GM19397 (cell line): ENCODE measurements around the gene PAEP.

ENCODE experiments used
- ATAC-seq: cut with Tn5 transposase; IDR thresholded peaks from one replicate; pipeline ENCODE4 v1.9.1; 2021; ENCODE audit warnings: mild to moderate bottlenecking, moderate library complexity; ENCODE audit not compliant: unreplicated experiment

PAEP gene

DNA sequence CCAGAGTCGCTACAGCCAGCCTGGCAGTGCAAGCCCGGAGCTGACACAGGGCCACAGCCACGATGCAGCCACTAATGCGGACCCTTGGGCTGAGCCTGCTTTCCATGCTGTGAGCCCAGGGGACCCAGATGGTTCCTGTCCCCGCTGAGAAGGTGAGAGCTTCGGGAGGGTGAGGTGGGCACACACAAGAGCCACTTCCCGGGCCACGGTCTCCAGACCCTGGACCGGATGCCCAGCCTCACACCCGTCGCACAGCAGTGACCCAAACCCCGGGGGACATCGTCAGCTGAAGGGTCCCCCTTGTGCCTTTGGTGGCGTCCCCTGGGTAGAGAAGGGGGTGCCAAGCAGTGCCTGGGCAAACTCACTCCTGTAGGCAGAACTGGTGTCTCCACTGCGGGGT, 13.4 kb downstream of the PAEP start:
- ATAC-seq: no peak

DNA sequence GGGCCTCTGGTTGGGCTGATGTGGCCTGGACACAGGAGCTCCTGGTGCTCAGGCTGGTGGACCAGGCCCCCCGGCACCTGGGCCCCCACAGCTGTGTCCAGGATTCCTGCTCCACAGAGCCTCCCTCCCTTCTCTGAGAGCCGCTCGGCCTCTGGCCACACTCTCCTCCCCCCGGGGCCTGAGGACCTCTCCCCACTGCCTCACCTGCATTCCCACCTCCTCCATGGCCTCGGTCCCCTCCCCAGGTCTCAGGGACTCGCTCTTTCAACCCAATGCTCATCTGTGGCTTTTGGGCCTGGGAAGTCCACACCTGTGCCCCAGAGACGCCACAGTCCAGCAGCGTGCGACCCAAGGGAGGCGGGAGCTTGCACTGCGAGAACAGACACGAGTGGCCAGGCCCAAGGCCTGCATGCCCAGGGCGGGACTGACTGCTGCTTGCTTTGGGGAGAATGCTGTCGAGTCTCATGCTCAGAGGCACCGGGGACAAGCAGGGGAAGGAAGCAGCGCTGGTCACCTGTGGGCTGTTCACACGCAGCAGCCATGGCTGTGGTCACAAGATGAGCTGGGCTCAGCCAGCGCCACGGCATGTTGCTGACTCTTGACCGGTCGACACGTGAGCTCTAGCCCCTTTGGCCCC, 14.6 kb downstream of the PAEP start:
- ATAC-seq: no peak

DNA sequence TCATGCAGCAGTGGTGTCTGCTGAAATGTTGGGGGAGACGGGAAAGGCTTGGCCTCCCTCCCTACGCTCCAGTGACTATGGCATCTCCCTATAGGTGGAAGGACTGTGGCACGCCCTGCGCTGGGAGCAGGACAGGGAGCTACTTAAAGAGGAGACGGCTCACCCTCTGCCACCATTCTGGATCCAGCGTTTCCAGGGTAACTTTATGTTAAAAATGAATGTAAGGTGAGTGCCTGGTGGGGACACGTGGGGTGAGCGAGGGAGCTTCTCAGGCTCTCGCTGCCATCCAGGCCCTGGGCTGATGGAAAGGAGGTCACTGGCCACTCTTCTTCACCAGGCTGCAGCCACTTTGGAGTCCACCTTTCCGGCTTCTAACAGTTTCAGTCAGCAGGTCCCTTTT, 15.7 kb downstream of the PAEP start:
- ATAC-seq: no peak

DNA sequence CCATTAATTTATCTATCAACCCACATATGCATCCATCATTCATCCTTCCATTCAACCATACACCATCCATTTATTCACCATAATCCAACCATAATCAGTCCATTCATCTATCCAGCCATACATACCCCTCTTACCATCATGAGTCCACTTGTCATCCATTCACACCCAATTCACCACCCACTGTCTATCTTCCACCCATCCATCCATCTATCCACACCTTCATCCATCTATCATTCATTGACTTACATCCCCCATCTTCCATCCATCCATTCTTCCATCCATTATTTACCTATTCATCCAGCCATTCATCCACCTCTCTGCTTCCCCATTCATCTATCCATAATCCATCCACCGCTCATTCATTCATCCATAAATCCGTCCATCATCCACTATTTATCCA, 17.8 kb downstream of the PAEP start:
- no peak for ATAC-seq

DNA sequence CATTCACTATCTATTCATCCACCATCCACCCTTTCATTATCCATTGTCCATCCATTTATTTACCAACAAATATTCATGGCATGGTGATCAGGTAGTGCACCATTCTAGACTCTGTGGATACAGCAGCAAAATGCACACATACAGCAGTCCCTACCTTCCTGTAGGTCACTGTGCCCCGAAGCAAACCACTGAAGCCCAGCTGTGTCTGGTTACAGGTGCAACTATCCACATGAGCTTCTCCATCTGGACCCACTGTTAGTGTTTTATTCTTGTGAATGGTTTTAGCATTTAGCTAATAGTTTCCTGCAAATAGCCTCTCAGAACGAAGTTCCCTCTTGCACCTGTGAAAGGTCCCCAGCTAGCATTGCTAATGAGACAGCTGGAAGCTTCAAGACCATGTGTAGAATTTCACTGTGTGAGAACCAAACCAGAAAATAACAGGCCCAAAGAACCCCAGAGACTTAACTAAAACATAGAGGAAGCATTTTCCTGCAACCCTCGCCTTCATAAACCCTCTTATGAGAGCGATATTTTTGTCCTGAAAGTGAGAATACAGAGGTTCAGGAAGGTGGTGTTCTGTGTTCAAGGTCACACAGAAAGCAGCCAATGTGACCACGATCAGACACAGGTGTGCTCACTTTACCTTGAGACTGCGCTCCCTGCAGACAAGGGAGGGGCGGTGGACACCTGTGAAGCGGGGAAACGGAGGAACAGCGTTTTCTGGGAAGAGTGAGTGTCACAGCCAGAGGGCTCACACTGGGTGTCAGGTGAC, 18.5 kb downstream of the PAEP start:
- ATAC-seq: no peak

DNA sequence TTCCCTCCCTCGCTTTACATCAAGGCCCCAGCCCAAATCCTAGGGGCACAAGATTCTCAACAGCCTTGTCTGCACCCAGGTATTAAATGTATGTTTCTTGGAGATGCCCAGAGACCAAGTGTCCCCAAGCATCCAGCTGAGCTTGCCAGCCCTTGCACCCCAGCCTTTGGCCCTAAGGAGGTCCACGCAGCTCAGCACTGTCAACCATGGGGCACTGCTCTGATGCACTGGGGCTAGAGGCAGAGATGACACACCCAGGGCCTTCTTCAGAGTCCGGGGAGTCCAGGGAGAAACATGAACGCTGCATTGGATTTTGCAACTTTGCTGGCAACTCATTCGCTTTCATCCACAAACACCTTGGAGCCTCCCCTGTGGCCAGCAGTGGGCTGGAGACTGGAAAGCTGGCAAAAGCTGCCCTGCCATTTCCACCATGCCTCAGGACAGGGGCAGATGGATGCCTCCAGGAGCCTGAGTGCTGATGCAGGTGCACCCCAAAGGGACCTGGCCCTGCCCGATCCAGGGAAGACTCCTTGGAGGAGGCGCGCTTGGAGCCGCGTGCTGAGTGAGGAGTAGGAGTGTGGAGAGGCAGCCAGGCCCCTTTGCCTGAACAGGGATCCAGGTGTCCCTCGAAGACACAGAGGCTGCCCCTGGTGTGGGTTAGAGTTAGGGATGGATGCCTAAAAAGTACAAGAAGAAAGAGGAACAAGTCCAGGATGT, 19.3 kb downstream of the PAEP start:
- no peak for ATAC-seq

DNA sequence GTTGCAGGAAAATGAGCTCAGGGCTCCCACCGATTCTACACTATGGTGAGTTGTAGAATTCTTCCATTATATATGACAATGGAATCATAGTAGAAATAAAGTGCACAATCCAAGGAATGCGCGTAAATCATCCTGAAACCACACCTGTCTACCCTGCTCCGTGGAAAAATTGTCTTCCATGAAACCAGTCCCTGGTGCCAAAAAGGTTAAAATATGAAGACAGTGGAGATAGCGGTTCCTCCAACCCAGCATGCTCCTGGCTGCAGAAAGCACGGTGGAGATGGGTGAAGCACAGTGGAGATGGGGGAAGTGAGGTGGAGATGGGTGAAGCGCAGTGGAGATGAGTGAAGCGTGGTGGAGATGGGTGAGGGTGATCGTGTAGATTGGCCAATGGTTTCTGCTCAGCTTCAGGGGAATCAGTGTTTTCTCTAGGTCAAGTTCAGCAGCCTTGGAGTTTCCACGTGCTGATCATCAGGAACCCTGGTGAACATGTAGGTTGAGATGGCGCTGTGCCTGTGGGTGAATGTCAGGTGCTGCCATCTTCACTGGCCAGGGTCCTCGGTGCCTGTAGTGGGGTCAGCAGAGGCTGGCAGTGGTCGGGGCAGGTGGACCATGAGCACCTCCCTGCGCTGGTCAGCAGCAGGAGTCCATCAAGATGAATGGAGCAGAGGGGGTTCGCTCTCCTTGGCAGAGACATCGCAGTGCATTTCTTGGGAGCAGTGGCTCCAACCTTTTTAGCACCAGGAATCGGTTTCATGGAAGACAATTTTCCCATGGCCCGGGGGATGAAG, 20.3 kb downstream of the PAEP start:
- no peak for ATAC-seq

DNA sequence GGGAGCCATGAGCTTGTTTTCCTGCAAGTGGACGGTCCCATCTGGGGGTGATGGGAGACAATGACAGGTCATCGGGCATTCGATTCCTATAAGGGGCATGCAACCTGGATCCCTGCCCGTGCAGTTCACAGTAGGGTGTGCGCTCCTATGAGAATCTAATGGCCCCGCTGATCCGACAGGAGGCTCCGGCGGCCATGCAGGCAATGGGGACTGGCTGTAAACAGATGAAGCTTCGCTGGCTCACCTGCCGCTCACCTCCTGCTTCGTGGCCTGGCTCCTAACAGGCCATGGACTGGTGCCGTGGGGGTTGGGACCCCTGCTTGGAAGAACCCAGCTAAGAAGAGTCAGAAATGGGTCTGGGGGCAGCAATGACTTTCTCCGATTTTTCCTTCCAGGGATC, 21.0 kb downstream of the PAEP start:
- ATAC-seq: no peak

DNA sequence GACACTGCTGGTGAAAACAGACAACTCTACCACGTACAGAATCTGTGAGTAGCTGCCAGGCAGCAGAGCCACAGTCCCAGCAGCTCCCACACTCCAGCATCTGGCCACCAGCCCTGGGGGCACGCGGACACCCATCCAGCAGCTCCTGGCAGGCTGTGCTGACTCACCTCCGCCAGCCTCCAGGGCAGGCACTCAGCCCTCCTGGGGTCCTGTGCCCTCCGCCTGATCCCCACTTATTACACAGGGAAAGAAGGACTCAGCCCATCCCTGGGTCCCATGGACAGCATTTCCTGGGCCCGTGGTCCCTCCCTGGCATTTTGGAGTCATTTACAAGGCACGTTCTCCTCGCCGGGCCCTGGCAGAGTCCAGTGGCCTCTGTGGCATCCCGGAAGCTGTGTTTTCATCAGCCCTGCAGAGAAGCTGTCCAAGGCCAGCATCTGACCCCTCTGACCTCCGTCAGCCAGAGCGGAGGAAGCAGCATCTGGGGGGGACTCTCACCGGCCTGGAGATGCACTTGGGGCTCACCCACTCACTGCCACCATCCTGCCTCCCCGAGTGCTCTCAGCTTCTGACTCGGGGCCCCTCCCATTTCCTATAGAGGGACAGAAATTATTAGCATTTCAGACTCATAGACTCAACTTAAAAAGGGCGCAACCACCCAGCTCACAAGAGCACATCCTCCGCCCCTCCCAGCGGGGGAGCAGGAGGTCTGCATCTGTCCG, 21.6 kb downstream of the PAEP start:
- ATAC-seq: no peak

DNA sequence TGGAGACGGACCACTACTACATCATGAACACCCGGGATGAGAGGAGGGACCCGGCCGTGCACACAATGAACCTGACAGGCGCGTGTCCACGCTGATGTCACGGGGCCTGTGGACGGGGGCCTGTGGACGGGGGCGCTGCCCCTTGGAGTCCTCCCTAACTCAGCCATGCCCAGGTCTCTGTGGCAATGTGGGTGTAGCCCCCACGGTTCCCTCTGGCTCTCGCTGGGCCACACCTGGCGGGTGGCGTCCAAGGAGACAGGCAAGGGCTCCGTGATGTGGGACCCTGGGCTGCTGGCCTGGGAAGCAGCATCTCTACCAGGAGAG, 22.1 kb downstream of the PAEP start:
- no peak for ATAC-seq

DNA sequence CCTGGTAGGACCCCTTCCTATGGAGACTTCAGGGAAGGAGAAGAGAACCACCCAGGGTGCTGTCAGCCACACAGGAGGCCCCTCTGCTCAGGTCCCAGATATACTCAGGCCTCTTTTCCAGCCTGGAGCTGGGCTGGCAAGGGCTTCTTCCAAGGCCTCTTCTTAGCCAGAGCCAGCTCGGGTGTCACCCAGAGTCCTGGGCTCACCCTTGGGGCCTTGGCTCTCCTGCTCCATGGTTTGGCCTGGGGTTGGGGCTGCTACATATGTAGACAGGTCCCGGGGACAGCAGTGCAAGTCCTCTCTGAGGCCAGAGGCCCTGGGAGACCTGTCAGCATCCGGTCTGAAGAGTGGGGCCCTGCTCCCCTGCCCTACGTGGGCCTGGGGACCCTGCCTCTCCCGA, 22.8 kb downstream of the PAEP start:
- no peak for ATAC-seq

DNA sequence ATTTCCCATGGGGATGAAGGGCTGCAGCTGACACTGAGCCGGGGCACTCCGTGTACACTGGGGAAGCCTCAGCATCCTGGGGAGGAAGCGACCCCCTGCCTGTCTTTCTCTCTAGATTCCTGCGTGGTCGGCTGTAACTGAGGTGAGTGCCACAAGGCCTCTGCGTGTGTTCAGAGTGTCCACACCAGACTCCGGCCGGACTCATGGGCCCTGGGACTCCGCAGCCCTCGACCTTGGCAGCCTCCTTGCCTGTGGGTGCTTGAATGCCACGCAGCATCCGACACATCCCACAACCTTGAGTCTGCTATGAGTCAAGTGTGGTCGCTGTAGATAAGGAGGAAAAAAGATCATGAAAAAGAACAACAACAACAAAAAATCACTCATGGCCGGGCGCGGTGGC, 23.4 kb downstream of the PAEP start:
- ATAC-seq: no peak

DNA sequence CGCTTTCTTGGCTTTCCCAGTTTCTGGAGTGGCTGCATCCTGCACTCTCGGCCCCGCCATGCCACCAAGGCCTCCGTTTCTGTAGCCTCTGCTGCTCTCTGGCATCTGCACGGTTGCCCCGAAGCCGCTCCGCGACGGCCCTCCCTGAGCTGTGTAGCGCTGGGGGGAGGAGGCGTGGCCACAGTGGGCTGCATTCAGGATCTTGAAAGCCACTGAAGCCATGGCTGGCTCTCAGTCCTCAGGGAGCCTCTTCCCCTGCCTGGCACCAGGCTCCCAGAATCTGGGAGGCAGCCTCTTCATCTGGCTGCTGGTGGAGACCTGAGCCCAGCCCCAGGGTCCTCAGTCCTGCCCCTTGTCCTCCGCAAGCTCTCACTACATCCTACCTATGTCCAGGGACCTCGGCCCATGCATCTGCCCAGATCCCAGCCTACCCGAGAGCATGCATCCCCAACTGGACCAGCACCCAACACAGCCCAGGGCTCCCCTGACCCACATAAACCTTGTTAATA, 25.1 kb downstream of the PAEP start:
- ATAC-seq: no peak

DNA sequence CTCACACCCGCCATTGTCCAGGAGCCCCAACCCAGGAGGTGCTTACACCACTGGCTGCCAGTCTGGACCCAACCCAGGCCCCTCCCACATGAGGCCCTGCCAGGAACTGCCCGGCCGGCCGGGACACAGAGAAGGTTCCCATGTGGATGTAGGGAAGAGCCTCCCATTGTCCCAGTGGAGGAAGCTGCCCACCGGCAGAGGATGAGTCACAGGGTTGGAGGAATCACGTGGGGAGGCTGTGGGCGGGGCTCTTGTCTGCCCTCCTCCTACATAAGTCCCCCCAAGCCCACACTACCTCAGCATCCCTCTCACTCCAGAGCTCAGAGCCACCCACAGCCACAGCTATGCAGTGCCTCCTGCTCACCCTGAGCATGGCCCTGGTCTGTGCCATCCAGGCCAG, 26.1 kb downstream of the PAEP start:
- ATAC-seq: no peak

DNA sequence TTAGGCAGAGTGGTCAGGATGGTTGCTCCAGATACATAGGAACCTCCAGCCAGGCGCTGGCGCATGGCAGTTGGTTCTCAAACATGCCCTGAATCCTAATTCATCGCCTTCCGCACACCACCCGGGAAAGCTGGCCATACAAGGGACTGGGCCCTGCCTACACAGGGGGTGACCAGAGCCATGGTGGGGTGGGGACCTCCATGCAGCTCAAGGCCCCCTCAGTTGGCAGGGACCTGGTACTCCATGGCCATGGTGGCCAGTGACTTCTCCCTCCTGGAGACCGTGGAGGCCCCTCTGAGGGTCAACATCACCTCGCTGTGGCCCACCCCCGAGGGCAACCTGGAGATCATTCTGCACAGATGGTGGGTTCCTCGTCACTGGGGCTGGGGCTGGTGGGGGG, 26.8 kb downstream of the PAEP start:
- no peak for ATAC-seq

DNA sequence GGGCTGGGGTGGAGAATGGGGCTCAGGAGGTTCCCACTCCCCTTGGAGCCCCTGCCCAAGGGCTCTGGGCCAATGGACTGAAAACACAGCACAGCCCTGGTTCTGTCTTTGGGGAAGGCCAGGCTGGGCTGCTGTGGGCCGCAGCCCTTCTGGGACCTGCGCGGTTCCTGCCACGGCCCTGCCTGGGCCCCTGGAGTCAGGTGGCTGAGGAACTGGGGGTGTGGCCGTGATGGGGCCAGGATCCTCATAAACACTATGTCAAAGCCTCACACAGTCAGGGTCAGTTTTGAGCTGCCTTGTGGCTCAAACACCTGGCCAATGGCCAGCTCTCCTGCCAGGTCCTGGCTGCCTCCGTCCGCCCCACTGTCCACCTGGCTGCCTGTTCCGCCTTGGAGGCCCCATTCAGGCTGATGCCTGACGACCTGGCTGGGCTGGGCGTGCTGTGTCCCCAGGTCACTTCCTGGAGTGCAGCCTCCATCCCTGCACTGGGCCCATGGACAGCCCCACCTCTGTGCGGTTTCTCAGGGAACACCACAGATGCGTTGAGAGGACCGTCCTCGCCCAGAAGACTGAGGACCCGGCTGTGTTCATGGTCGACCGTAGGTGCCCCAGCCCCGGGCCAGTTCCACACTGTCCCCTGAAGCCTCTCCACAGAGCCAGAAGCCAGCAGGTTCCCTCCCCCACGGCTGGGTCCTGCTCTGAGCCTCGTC, 27.5 kb downstream of the PAEP start:
- no peak for ATAC-seq

DNA sequence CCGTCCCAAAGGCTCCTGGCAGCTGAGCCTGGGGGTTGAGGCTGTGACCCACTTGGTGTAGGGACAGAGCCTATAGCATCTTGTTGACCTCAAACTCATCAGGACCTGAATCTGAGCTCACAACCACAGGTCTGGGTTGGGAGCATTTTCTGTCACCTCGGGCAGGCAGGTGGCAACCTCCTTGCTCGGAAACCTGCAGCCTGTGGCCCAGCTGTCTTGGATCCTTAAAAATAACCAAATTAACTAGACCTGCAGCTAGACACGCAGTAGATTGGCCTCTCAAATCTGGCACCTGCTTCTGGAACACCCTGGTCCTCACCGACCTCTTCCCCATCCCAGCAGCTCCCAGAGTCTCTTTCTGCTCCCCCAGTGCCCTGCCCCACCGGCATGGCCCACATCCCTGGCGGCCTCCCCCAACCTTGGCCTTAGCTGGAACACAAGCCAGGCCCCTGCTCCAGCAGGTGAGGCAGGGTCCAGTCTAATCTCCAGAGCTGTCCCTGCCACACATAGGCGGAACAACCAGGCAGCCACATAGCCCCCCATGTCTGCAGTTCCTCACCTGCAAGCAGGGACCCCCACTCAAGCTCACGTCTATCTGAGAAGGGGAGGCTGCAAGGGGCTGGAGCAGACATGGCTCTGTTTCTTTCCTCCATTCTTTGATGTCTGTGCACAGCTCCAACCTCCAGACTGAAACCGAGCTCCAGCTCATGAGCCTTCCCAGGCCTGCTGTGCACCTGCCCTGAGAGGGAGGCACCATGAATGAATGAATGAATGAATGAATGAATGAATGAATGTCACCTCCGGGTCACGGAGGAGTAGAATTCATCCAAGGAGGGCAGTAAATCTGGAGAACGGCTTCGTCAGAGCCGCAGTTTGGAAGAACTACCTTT, 28.3 kb downstream of the PAEP start:
- no peak for ATAC-seq

DNA sequence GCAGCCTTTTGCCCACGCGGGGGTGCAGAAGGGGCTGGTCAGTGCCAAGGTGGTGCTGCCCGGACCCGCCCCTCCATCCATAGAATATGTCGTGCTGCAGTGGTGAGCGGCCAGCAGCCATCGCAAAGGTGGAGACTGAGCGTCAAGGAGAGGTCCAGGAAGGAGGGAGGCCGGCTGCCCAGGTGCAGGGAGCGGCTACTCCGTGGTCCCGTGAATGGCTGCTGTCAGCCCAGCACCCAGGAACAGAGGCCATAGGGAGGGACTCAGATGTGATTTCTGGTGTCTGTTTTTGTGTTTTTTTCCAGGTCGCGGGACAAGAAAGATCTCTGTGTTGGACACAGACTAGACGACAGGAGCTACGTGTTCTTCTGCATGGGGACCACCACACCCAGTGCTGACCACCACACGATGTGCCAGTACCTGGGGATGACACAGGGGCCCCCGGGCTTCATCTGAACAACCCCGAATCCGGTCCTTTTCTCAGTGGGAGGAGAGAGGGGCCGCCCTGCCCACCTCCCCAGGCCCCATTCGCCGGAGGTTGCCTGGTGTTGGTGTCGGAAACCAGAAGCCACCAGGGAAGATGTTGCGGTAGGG, 29.0 kb downstream of the PAEP start:
- ATAC-seq: no peak
